ENCODE data around the gene KCTD14.
"Not testable (repeated sequence)": the region's sequence is repeated elsewhere in the genome, so short reads cannot be mapped to it uniquely, and the experiment has no call there.

KCTD14 gene

GRCh38 chr11:78048561-78048960, 25.5 kb upstream of the KCTD14 start:
- in situ Hi-C loops (cut with MboI; ENCODE audit: low pct_unique_long_range_greater_than_20kb, low sequenced_read_pairs, unreplicated experiment): no loop called here
- TF ChIP-seq CTCF (IDR thresholded peaks at IDR 0.05; ENCODE audit: extremely low read depth, insufficient read depth, missing control alignments): no peak

DNA sequence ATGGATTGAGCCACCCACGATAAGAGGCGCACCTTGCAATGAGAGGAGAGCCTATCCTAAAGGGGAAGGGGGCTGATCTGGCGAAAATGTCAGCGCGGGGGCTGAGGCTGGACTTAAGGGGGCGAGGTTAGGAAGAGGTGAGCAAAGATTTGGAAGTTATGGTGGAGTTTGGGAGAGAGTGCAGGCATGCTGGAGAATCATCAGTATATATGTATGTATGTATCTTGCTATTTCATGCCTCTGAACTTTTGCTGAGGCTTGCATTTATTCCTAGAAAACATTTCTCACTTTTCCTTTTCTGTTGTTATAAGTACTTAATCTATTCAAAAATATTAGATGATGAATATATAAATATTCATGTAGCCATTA, 23.4 kb upstream of the KCTD14 start:
- DNase-seq (ENCODE audit: low spot score): no peak
- in situ Hi-C loops (cut with MboI; ENCODE audit: low pct_unique_long_range_greater_than_20kb, low sequenced_read_pairs, unreplicated experiment): no loop called here
- TF ChIP-seq CTCF (IDR thresholded peaks at IDR 0.05; ENCODE audit: extremely low read depth, insufficient read depth, missing control alignments): no peak

More at GRCh38 chr11:78048561-78048960, 25.5 kb upstream of the KCTD14 start:
- no peak for DNase-seq (ENCODE audit: low spot score)

DNA sequence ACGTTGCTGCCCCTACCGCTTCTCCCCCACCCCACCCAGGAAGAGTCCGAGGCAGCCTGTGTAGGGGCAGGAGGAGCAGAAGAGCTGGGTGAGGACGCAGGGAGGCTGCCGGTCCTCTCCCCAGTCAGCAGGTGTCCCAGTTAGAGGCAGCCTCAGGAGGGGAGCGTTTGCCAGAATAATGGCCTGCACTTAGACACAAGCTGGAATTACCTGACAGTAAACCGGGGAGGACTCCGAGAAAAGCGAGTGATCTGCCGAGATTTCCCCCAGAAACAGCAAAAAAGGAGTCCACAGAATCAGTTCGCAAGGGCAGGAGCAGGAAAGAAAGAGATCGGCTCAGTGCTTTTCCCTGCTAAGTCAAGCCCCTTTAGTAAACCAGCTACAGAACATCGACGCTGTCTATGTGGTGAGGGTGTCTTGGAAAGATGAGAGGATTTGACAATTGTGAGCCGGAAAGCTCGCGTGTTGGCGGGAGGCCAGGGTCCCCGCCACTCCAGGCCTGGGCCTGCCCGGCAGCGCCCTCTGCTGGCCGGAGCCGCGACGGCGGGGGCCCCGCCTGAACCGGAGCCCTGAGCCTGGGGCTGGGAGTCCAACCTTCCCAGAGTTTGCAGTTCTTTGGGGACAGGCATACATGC, 22.9 kb upstream of the KCTD14 start:
- in situ Hi-C loops (cut with MboI; ENCODE audit: low pct_unique_long_range_greater_than_20kb, low sequenced_read_pairs, unreplicated experiment): no loop called here
- DNase-seq (ENCODE audit: low spot score): peak; percentile 84
- peak; percentile 99 for TF ChIP-seq CTCF (IDR thresholded peaks at IDR 0.05; ENCODE audit: extremely low read depth, insufficient read depth, missing control alignments)

DNA sequence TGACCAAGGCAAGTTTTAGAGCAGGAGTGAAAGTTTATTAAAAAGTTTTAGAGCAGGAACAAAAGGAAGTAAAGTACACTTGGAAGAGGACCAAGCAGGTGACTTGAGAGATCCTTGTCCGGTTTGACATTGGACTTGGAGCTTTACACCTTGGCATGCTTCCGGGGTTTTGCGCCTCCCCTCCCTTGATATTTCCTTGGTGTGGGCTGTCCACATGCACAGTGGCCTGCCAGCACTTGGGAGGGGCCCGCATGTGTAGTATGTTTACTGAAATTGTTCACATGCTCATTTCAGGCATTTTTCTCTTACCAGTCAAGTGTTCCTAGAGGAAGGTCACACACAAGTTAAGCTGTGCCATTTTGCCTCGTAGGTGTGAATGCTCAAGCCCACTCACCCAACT, 21.6 kb upstream of the KCTD14 start:
- no peak for DNase-seq (ENCODE audit: low spot score)
- TF ChIP-seq CTCF (IDR thresholded peaks at IDR 0.05; ENCODE audit: extremely low read depth, insufficient read depth, missing control alignments): no peak
- in situ Hi-C loops (cut with MboI; ENCODE audit: low pct_unique_long_range_greater_than_20kb, low sequenced_read_pairs, unreplicated experiment): no loop called here

DNA sequence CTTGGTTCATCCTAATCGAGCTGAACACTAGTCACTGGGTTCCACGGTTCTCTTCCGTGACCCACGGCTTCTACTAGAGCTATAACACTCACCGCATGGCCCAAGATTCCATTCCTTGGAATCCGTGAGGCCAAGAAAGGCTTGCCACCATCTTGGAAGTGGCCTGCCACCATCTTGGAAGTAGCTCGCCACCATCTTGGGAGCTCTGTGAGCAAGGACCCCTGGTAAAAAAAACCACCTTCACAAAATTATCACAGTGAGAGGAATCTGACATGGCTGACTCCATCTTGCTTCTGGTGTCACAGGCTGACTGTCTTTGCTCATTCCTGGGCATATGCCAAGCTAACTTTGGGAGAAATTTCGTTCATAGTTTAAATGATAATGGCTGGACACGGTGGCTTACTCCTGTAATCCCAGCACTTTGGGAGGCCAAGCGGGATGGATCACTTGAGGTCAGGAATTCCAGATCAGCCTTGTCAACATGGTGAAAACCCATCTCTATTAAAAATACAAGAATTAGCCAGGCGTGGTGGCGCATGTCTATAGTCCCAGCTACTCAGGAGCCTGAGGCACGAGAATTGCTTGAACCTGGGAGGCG, 18.9 kb upstream of the KCTD14 start:
- no peak for DNase-seq (ENCODE audit: low spot score)
- no peak for TF ChIP-seq CTCF (IDR thresholded peaks at IDR 0.05; ENCODE audit: extremely low read depth, insufficient read depth, missing control alignments)
- in situ Hi-C loops (cut with MboI; ENCODE audit: low pct_unique_long_range_greater_than_20kb, low sequenced_read_pairs, unreplicated experiment): no loop called here

- DNase-seq (ENCODE audit: low spot score); in situ Hi-C loops (cut with MboI; ENCODE audit: low pct_unique_long_range_greater_than_20kb, low sequenced_read_pairs, unreplicated experiment): not testable (repeated sequence)
Measured at GRCh38 chr11:78041380-78041719, 18.3 kb upstream of the KCTD14 start.

GRCh38 chr11:78040691-78041379, 17.8 kb upstream of the KCTD14 start:
- no peak for TF ChIP-seq CTCF (IDR thresholded peaks at IDR 0.05; ENCODE audit: extremely low read depth, insufficient read depth, missing control alignments)
- in situ Hi-C loops (cut with MboI; ENCODE audit: low pct_unique_long_range_greater_than_20kb, low sequenced_read_pairs, unreplicated experiment): no loop called here
- no peak for DNase-seq (ENCODE audit: low spot score)
